ENCODE results near the gene KIAA1191. TPM values are rescaled to one million over a fixed set of nuclear protein-coding genes. Genes with fewer than 3 reads are reported as not detected.
A peak's percentile ranks its signal among the peaks of the same experiment; 100 is the strongest.
"Not testable (repeated sequence)": the region's sequence is repeated elsewhere in the genome, so short reads cannot be mapped to it uniquely, and the experiment has no call there.

Gene KIAA1191, protein sequence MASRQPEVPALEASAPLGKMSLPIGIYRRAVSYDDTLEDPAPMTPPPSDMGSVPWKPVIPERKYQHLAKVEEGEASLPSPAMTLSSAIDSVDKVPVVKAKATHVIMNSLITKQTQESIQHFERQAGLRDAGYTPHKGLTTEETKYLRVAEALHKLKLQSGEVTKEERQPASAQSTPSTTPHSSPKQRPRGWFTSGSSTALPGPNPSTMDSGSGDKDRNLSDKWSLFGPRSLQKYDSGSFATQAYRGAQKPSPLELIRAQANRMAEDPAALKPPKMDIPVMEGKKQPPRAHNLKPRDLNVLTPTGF
- polyA plus RNA-seq (2013, experiment 1 of 2; ENCODE audit: insufficient read length) = 94.9 TPM
- polyA plus RNA-seq (2013, experiment 2 of 2; ENCODE audit: insufficient read length) = 100 TPM

GRCh38 chr5:176361437-176362232, at the start of gene KIAA1191:
Gene KIAA1191 (minus strand): TSS chr5:176361764. CDS start chr5:176359508, 2,256 bp downstream.
- peak; percentile 86 for DNase-seq

DNA sequence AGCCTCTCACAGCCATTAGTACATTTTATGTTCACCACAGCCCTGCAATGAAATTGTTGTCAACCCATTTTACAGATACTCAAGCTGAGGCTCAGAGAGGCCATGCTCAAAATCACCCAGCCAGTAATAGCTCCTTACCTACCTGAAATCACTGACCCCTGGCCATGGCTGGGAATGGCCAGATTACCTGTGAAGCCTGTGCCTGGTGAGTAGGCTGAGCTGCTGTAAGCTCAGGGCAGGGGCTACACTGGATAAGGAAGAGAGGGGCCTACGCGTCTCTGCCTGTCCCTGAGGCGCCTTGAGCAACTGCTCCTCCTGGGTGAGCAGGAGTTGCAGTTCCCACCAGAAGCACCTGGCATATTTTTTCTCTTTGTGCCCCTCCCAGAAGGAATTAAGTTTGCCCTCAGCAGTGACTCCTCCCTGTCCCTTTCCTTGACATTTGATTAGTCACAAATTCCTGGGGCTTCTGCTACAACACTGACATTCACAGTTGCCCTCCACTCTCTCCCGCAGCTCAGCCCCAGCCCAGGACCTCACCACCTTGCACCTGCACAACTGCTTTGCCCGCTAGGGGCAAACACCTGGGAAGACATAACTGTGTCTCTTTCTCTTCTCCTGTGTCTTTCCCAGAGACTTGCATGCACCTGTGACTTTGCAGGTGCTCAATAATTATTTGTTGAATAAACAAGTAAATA, 49.1 kb upstream of the KIAA1191 start:
- DNase-seq = no peak

GRCh38 chr5:176409765-176410164, 48.2 kb upstream of the KIAA1191 start:
- DNase-seq = no peak

- DNase-seq = no peak
These were observed 47.0 kb upstream of the KIAA1191 start for GRCh38 chr5:176408590-176408989.

DNA sequence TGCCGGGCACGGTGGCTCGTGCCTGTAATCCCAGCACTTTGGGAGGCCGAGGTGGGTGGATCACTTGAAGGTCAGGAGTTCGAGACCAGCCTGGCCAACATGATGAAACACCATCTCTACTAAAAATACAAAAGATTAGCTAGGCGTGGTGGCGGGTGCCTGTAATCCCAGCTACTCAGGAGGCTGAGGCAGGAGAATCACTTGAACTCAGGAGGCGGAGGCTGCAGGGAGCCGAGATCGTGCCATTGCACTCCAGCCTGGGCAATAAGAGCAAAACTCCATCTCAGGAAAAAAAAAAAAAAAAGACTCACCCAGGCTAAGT, 46.6 kb upstream of the KIAA1191 start:
- DNase-seq = not testable (repeated sequence)

DNA sequence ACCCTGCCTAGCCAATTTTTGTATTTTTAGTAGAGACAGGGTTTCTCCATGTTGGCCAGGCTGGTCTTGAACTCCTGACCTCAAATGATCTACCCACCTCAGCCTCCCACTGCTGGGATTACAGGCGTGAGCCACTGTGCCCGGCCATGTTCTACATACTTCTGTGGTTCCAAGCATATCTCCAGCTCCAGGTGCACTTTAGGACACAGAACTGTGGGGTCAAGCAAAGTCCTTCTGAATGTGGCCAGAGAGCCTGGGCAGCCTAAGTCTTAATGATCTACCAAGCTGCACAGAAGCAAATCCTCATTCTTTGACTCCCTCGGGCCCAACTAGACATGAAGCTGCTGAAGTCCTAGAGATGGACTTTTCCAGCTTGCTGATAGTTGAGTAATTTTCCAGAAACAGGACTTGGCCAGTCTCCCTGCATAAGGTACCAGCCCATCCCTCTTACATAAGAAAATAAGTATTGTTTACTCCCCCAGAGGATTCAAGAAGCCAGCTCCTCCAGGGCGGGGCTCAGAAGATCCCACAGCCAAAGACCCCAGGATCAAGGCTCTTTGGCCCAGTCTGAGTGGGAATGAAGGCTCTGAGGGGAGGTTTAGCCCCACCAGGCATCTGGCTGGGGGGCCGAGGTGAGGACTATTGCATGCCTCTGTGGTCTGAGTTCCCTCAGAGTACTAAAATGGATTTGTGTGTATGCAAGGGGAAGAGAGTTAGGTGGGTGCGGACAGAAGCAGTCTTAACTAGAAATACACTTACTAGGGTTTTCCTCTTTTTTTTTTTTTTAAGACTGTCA, 46.1 kb upstream of the KIAA1191 start:
- no peak for DNase-seq

DNA sequence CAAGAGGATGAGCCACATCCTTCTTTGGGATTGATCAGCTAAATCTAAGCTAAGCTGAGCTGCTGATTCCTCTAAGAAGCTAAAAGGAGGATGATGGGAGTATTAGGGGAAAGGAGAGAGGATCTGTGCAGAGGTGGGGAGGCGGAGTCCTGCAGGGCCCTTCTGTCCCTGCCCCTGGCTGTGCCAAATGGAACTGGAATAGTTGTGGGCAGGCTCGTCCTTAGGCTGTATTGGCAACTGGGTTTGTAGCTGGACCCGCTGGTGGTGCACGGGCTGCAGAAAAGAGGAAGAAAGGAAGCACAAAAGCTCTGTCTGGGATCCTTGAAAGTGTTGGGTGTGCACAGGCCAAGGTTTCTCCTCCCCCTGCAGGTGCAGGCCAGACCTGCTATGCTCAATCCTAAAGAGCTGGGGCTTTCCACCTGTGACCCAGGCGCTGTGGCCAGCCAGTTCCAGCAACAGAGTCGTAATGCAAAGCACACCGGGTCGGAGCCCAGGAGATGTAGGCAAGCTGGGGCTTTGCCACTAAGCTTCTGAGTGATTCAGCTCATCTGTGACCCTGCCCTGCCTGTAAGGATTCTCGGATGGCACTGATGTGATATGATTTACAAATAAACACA, 45.0 kb upstream of the KIAA1191 start:
- no peak for DNase-seq

DNA sequence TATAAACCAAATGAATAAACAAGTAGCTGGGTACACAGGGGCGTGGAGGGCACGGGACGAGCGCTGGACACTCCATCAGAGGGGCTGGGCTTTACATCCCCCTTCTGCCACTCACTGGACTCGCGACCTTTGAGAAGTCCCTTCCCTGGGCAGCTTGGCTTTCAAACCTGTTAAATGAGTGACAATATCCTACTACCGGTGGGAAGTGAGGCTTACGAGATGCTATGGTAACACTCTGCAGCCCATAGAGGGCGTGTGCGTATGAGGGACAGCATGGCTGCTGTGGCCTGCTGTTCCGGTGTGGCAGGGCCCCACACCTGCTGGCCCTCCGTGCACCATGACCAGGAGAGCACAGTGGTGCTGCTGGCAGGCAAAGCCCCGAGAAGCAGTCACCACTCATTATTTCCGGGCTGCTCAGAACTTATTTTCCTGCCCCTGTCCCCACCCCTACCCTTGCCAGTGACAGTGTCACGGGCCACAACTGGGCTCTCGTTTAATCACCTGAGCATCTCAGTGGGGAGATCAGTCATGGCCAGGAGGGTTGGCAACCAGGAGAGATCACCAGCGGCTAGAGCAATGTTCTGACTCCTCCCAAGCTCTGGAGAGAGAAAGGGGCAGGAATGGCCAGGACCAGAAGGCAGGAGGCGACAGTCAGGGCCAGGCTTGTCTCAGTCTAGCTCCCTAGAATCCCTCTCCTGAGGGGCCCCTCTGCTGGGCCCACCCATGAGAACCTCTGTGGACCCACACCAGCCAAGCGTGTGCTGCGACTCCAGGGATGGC, 44.3 kb upstream of the KIAA1191 start:
- no peak for DNase-seq

GRCh38 chr5:176401281-176402205, 40.0 kb upstream of the KIAA1191 start:
- DNase-seq = no peak

GRCh38 chr5:176400382-176401156, 39.0 kb upstream of the KIAA1191 start:
- no peak for DNase-seq

DNA sequence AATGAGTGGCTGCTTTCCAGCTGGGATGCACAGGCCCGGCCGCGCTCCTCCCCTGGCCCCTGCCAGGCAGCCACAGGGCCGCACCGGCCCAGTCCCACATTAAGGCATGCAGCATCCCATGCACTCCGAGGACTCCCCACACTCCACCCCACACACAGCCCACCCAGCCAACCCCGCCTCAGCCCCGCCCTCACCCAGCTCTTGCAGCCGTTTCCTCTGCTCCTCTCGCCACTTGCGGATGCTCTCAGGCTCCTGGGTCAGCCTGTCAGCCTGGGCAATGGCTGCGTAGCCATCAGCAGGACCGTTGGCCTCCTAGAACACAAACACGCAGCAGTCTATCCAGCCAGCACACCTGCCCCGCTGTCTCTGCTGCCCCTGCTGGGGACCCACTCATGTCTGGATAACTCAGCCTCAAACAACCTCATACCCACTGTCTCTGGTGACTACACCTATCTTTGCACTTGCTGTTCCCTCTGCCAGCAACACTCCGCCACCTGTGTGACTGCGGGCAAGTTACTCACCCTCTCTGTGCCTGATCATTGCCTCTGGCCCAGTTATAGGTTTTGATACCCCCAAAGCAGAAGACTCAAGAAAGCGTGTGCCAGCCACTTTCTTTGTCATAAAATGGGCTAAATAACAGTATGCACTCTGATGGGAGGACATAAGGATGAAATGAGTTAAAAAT, 36.3 kb upstream of the KIAA1191 start:
- DNase-seq = no peak

DNA sequence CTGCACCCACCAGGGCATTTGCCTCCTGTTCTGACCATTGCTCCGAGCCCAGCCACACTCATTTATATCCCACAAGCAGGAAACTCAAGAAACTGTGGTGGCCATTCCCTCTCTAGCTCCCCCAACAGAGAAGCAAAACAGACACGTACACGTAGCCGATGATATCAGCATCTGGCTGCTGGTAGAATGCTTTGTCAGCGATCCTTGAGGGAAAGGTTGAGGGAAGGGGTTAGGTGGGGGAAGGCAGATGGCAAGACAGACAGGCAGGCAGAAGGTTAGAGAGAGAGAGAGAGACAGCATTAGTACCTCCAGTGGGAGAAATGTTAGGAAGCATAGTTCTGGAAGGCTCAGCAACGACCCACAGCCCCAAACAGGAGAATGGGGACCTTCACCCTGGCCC, 34.8 kb upstream of the KIAA1191 start:
- DNase-seq = peak; percentile 24

GRCh38 chr5:176394881-176395675, 33.5 kb upstream of the KIAA1191 start:
- no peak for DNase-seq

- DNase-seq = no peak
These were observed 32.5 kb upstream of the KIAA1191 start for GRCh38 chr5:176394096-176394495.

- no peak for DNase-seq
These were observed 31.0 kb upstream of the KIAA1191 start for GRCh38 chr5:176392526-176392925.

DNA sequence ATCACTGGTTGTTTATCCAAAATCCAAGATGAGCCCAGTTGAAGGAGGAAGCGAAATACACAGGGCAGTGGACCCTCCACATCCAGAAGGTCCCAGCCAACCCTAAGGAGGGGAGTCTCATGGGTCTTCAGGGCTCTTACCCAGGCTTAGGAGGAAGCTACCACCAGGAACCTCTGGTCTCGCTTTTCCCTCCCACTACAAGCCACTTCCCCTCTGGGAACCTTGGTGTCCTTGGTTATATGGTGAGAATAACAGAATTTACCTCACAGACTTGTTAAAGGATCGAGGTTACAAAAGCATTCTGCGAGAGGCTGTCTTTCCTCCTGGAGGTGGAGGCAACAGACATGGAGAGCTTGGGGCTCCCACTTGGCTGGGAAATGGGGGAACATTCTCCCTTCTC, 30.4 kb upstream of the KIAA1191 start:
- no peak for DNase-seq

DNA sequence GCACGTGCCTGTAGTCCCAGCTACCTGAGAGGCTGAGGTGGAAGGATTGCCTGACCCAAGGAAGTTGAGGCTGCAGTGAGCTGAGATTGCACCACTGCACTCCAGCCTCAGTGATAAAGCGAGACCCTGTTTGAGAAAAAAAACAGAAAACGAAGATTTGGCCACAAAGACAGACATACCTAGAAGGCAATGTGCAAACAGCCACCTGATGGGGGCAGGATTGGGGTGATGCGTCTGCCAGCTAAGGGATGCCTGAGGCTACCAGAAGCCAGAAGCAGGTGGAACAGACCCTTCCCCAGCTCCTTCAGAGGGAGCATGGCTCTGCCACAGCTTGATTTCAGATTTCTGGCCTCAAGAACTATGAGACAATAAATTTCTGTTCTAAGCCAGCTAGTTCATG, 29.9 kb upstream of the KIAA1191 start:
- DNase-seq = no peak
